ENCODE data around the gene ZNF326. TPM values are rescaled to one million over a fixed set of nuclear protein-coding genes. Genes with fewer than 3 reads are reported as not detected.

The ZNF326 gene
- total RNA-seq, 1 experiment from 2014 or later, result 26.2 TPM

DNA sequence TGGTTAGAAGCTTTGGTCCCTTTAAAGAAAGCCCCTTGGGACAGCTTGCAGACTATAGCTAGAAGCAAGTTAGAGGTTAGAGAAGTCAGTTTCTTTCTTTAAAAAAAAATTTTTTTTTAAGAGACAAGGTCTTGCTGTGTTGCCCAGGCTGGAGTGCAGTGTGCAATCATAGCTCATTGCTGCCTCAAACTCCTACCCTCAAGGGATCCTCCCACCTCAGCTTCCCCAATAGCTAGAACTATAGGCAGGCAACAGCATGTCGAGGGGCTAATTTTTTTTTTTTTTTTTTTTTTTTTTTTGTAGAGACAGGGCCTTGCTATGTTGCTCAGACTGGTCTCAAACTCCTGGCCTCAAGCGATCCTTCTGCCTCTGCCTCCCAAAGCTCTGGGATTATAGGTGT lies 44.2 kb upstream of the ZNF326 start:
- no peak for DNase-seq
- TF ChIP-seq, protein P1, sequence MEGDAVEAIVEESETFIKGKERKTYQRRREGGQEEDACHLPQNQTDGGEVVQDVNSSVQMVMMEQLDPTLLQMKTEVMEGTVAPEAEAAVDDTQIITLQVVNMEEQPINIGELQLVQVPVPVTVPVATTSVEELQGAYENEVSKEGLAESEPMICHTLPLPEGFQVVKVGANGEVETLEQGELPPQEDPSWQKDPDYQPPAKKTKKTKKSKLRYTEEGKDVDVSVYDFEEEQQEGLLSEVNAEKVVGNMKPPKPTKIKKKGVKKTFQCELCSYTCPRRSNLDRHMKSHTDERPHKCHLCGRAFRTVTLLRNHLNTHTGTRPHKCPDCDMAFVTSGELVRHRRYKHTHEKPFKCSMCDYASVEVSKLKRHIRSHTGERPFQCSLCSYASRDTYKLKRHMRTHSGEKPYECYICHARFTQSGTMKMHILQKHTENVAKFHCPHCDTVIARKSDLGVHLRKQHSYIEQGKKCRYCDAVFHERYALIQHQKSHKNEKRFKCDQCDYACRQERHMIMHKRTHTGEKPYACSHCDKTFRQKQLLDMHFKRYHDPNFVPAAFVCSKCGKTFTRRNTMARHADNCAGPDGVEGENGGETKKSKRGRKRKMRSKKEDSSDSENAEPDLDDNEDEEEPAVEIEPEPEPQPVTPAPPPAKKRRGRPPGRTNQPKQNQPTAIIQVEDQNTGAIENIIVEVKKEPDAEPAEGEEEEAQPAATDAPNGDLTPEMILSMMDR (conservative IDR thresholded peaks at IDR 0.05), result no peak
- no peak for TF ChIP-seq EZH2 (IDR thresholded peaks at IDR 0.05; ENCODE audit: low read depth)
- Histone ChIP-seq H3K4me1 (replicated peaks; ENCODE audit: insufficient read depth) (peaks cover 57% of the 10 kb centered on the region), H3K4me3 (no peak overlapping the region), H3K27me3 (ENCODE audit: insufficient read depth, low read depth) (no peaks in the 10 kb centered on the region), H3K36me3 (ENCODE audit: low read depth) (no peaks in the 10 kb centered on the region), H3K9me2 (ENCODE audit: insufficient read depth) (no peaks in the 10 kb centered on the region), H3K9me3 (ENCODE audit: insufficient read depth, low read depth) (no peaks in the 10 kb centered on the region), H3K4me2 (no peak overlapping the region), H4K20me1 (ENCODE audit: insufficient read depth) (no peaks in the 10 kb centered on the region), H3K79me2 (ENCODE audit: low read depth) (peaks cover 4% of the 10 kb centered on the region; the same call in 1 of the 2 replicates), H2AFZ (no peak overlapping the region), H3K27ac (peak overlapping the region; percentile 14; the same call in 1 of the 2 replicates), H3F3A (ENCODE audit: insufficient read depth, low read depth) (peaks cover 45% of the 10 kb centered on the region)
- ChIA-PET POLR2A (ENCODE audit: unreplicated experiment) (interaction anchor here (0.7 kb wide), 1 partner anchor 25 kb away, joined by 6 read pairs; no protein-coding TSS in a partner anchor), CTCF (no interaction called here)
- intact Hi-C loops (cut with micrococcal nuclease; ENCODE audit: unreplicated experiment), result loop anchor here (5.0 kb wide), 1 partner anchor 37 kb away; no protein-coding TSS in a partner anchor
- no TSS peak for BruUV-seq (replicated peaks)

DNA sequence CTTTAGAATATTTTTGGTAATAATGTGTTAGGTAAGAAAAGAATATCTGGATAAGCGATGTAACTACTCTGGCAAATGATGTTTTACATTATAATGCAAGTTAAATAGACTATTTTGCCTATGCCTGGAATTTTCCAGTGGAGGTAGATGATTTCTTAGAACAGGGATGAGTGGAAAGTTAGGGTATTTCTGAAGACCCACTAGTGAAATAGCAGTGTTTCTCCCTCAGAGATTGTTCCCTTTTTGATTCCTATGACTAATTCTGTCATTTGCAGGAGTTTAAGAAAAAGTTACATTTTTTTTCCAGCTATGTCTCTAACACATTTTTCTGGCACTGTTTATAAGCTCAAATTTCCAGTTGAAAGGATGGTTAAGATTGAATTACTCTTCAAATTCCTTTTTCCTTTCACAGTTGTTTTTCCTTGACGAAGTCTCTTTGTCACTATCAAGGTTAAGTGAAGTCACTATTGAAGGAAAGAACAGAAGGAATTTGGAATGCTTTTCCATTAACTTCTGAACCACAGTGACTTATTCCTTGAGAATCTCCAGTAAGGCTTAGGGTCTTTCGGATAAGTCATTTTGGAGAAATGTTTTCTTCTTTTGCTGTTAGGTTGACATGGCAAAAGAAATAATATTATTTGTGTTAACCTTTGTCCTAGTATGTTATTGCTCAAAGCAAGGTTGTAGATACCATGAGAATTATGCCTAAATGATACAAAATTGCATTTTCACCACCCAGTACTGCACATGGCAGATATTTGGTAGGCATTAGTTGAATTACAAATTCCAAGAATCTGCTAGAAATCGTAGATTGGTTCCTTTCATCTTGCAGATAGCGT lies 42.9 kb upstream of the ZNF326 start:
- intact Hi-C loops (cut with micrococcal nuclease; ENCODE audit: unreplicated experiment), result loop anchor here (1.0 to 5.0 kb wide), 2 partner anchors 35 to 62 kb away; no protein-coding TSS in a partner anchor
- TF ChIP-seq EZH2 (IDR thresholded peaks at IDR 0.05; ENCODE audit: low read depth), result no peak
- TF ChIP-seq, protein P1 (conservative IDR thresholded peaks at IDR 0.05), result no peak
- Histone ChIP-seq H3K4me2 (peak overlapping the region; percentile 60; the same call in 1 of the 2 replicates), H4K20me1 (ENCODE audit: insufficient read depth) (no peaks in the 10 kb centered on the region), H2AFZ (no peak overlapping the region), H3K4me1 (replicated peaks; ENCODE audit: insufficient read depth) (peaks cover 62% of the 10 kb centered on the region), H3K9me2 (ENCODE audit: insufficient read depth) (no peaks in the 10 kb centered on the region), H3K27me3 (ENCODE audit: insufficient read depth, low read depth) (no peaks in the 10 kb centered on the region), H3K9me3 (ENCODE audit: insufficient read depth, low read depth) (no peaks in the 10 kb centered on the region), H3K4me3 (no peak overlapping the region), H3F3A (ENCODE audit: insufficient read depth, low read depth) (peaks cover 49% of the 10 kb centered on the region), H3K27ac (peak overlapping the region; percentile 94), H3K36me3 (ENCODE audit: low read depth) (no peaks in the 10 kb centered on the region), H3K79me2 (ENCODE audit: low read depth) (peaks cover 17% of the 10 kb centered on the region)
- peak in 1 of 2 experiments; percentile 48 for DNase-seq
- ChIA-PET CTCF (no interaction called here), POLR2A (ENCODE audit: unreplicated experiment) (interaction anchor here (0.6 to 0.7 kb wide), 2 partner anchors 23 to 930 kb away, joined by 3 read pairs; no protein-coding TSS in a partner anchor)
- BruUV-seq (replicated peaks), result no TSS peak

DNA sequence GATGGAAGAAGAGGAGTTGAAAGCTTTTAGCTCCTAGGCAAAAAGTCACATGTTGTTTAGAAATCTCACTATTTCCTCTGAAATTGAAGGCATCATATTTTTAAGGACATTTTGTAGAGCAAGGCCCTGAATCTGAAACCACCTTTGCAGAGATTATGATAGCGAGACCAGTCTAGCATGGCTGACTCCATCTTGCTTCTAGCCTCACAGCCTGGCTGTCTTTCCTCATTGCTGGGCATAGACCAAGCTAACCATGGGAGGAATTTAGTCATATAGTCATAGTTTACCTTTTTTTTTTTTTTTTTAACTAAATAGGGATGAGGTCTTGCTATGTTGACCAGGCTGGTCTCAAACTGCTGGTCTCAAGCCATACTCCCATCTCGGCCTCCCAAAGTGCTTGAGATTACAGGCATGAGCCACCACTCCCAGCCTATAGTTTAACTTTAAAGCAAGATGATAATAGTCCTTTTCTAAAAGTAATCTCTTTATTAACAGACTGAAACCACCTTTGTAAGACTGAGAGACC lies 42.2 kb upstream of the ZNF326 start:
- TF ChIP-seq, protein P1 (conservative IDR thresholded peaks at IDR 0.05), result no peak
- TF ChIP-seq EZH2 (IDR thresholded peaks at IDR 0.05; ENCODE audit: low read depth), result no peak
- Histone ChIP-seq H3K4me1 (replicated peaks; ENCODE audit: insufficient read depth) (peaks cover 69% of the 10 kb centered on the region), H4K20me1 (ENCODE audit: insufficient read depth) (no peaks in the 10 kb centered on the region), H3K4me2 (peak overlapping the region; percentile 60), H3F3A (ENCODE audit: insufficient read depth, low read depth) (peaks cover 49% of the 10 kb centered on the region), H3K27me3 (ENCODE audit: insufficient read depth, low read depth) (no peaks in the 10 kb centered on the region), H2AFZ (no peak overlapping the region), H3K9me2 (ENCODE audit: insufficient read depth) (no peaks in the 10 kb centered on the region), H3K36me3 (ENCODE audit: low read depth) (peaks cover 6% of the 10 kb centered on the region; the same call in 1 of the 2 replicates), H3K9me3 (ENCODE audit: insufficient read depth, low read depth) (no peaks in the 10 kb centered on the region), H3K4me3 (no peak overlapping the region), H3K79me2 (ENCODE audit: low read depth) (peaks cover 24% of the 10 kb centered on the region), H3K27ac (peak overlapping the region; percentile 94)
- intact Hi-C loops (cut with micrococcal nuclease; ENCODE audit: unreplicated experiment), result loop anchor here (1.0 to 5.0 kb wide), 3 partner anchors 35 to 144 kb away; no protein-coding TSS in a partner anchor
- CTCF ChIA-PET, result no interaction called here
- DNase-seq, result no peak
- TSS peak; percentile 37 for BruUV-seq (replicated peaks)
- POLR2A ChIA-PET (ENCODE audit: unreplicated experiment), result interaction anchor here (0.6 kb wide), 1 partner anchor 931 kb away, joined by 3 read pairs; no protein-coding TSS in a partner anchor

All from PC-9 (cell line).